ENCODE results near the gene KCNJ14. TPM values are rescaled to one million over a fixed set of nuclear protein-coding genes. Genes with fewer than 3 reads are reported as not detected.

The KCNJ14 gene
- total RNA-seq, 1 donor from 2014 or later: 2.4 TPM

GRCh38 chr19:48506138-48506733 lies 50.9 kb downstream of the KCNJ14 start:
- H3K4me3 Mint-ChIP-seq: no peak overlapping the region
- H3K9me3 Mint-ChIP-seq: no peaks in the 10 kb centered on the region
- peak; percentile 76 for DNase-seq
- intact Hi-C loops (cut with micrococcal nuclease): loop anchor here (1.0 kb wide), 2 partner anchors 78 to 83 kb away; no protein-coding TSS in a partner anchor
- no peak overlapping the region for H3K27ac Mint-ChIP-seq
- no peaks in the 10 kb centered on the region for H3K27me3 Mint-ChIP-seq
- peaks cover 19% of the 10 kb centered on the region for H3K4me1 Mint-ChIP-seq
- no peaks in the 10 kb centered on the region for H3K36me3 Mint-ChIP-seq (ENCODE audit: low read depth)

GRCh38 chr19:48507911-48508439 lies 52.6 kb downstream of the KCNJ14 start:
- Mint-ChIP-seq H3K4me3 (no peak overlapping the region), H3K4me1 (peaks cover 11% of the 10 kb centered on the region), H3K27me3 (no peaks in the 10 kb centered on the region), H3K27ac (peak overlapping the region; percentile 40), H3K9me3 (no peaks in the 10 kb centered on the region), H3K36me3 (ENCODE audit: low read depth) (no peaks in the 10 kb centered on the region)
- intact Hi-C loops (cut with micrococcal nuclease): no loop called here
- DNase-seq: no peak

- intact Hi-C loops (cut with micrococcal nuclease): no loop called here
- H3K4me1 Mint-ChIP-seq: peaks cover 8% of the 10 kb centered on the region
Observed at GRCh38 chr19:48508729-48509411, 53.5 kb downstream of the KCNJ14 start.

GRCh38 chr19:48509467-48510194 lies 54.3 kb downstream of the KCNJ14 start:
- Mint-ChIP-seq H3K36me3 (ENCODE audit: low read depth) (no peaks in the 10 kb centered on the region), H3K4me1 (peaks cover 10% of the 10 kb centered on the region), H3K9me3 (no peaks in the 10 kb centered on the region), H3K27ac (no peak overlapping the region), H3K27me3 (no peaks in the 10 kb centered on the region), H3K4me3 (no peak overlapping the region)
- DNase-seq: no peak
- intact Hi-C loops (cut with micrococcal nuclease): loop anchor here (5.0 kb wide), 2 partner anchors 147 to 187 kb away; partner anchors contain the start of genes SYNGR4 and TMEM143

More at GRCh38 chr19:48508729-48509411, 53.5 kb downstream of the KCNJ14 start:
- H3K4me3 Mint-ChIP-seq: no peak overlapping the region
- H3K27me3 Mint-ChIP-seq: no peaks in the 10 kb centered on the region
- DNase-seq: no peak
- no peaks in the 10 kb centered on the region for H3K9me3 Mint-ChIP-seq
- H3K27ac Mint-ChIP-seq: no peak overlapping the region
- no peaks in the 10 kb centered on the region for H3K36me3 Mint-ChIP-seq (ENCODE audit: low read depth)

- H3K36me3 Mint-ChIP-seq (ENCODE audit: low read depth): no peaks in the 10 kb centered on the region
- no peaks in the 10 kb centered on the region for H3K27me3 Mint-ChIP-seq
- H3K27ac Mint-ChIP-seq: peak overlapping the region; percentile 77
- peaks cover 10% of the 10 kb centered on the region for H3K4me1 Mint-ChIP-seq
- intact Hi-C loops (cut with micrococcal nuclease): loop anchor here (5.0 kb wide), 2 partner anchors 148 to 188 kb away; partner anchors contain the start of genes SYNGR4 and TMEM143
- H3K4me3 Mint-ChIP-seq: no peak overlapping the region
- peak; percentile 93 for DNase-seq
- no peaks in the 10 kb centered on the region for H3K9me3 Mint-ChIP-seq
Observed at GRCh38 chr19:48510421-48511268, 55.3 kb downstream of the KCNJ14 start.

- no peak overlapping the region for H3K27ac Mint-ChIP-seq
- peak; percentile 76 for DNase-seq
- peaks cover 10% of the 10 kb centered on the region for H3K4me1 Mint-ChIP-seq
- intact Hi-C loops (cut with micrococcal nuclease): loop anchor here (5.0 kb wide), 2 partner anchors 149 to 189 kb away; partner anchors contain the start of genes SYNGR4 and TMEM143
- no peaks in the 10 kb centered on the region for H3K36me3 Mint-ChIP-seq (ENCODE audit: low read depth)
- H3K9me3 Mint-ChIP-seq: no peaks in the 10 kb centered on the region
- H3K4me3 Mint-ChIP-seq: no peak overlapping the region
- H3K27me3 Mint-ChIP-seq: no peaks in the 10 kb centered on the region
Observed at GRCh38 chr19:48511321-48511731, 56.0 kb downstream of the KCNJ14 start.

GRCh38 chr19:48511800-48512503 lies 56.6 kb downstream of the KCNJ14 start, which contains the start of gene LMTK3:
LMTK3 (minus strand) TSS chr19:48511835; CDS start chr19:48511576, 259 bp downstream.
- DNase-seq: peak; percentile 92
- Mint-ChIP-seq H3K4me3 (no peak within 1 kb of the TSS), H3K9me3 (no peaks in the 10 kb centered on the region), H3K27ac (peak within 1 kb of the TSS; percentile 77), H3K27me3 (no peaks in the 10 kb centered on the region), H3K36me3 (ENCODE audit: low read depth) (no peaks in the 10 kb centered on the region), H3K4me1 (peaks cover 10% of the 10 kb centered on the region)
- intact Hi-C loops (cut with micrococcal nuclease): loop anchor here (5.0 kb wide), 2 partner anchors 150 to 190 kb away; partner anchors contain the start of genes SYNGR4 and TMEM143

- H3K4me1 Mint-ChIP-seq: peaks cover 10% of the 10 kb centered on the region
- no peak overlapping the region for H3K4me3 Mint-ChIP-seq
- DNase-seq: peak; percentile 63
Observed at GRCh38 chr19:48512504-48513288, 57.3 kb downstream of the KCNJ14 start.

GRCh38 chr19:48513289-48514122 lies 58.1 kb downstream of the KCNJ14 start:
- Mint-ChIP-seq H3K27me3 (no peaks in the 10 kb centered on the region), H3K36me3 (ENCODE audit: low read depth) (no peaks in the 10 kb centered on the region), H3K4me3 (no peak overlapping the region), H3K27ac (peak overlapping the region; percentile 67), H3K9me3 (no peaks in the 10 kb centered on the region), H3K4me1 (peaks cover 10% of the 10 kb centered on the region)
- peak; percentile 92 for DNase-seq
- intact Hi-C loops (cut with micrococcal nuclease): loop anchor here (5.0 kb wide), 2 partner anchors 151 to 191 kb away; partner anchors contain the start of genes SYNGR4 and TMEM143

More at GRCh38 chr19:48512504-48513288, 57.3 kb downstream of the KCNJ14 start:
- intact Hi-C loops (cut with micrococcal nuclease): loop anchor here (5.0 kb wide), 2 partner anchors 150 to 190 kb away; partner anchors contain the start of genes SYNGR4 and TMEM143
- H3K36me3 Mint-ChIP-seq (ENCODE audit: low read depth): no peaks in the 10 kb centered on the region
- H3K27me3 Mint-ChIP-seq: no peaks in the 10 kb centered on the region
- no peaks in the 10 kb centered on the region for H3K9me3 Mint-ChIP-seq
- H3K27ac Mint-ChIP-seq: no peak overlapping the region

- no peaks in the 10 kb centered on the region for H3K9me3 Mint-ChIP-seq
- no peaks in the 10 kb centered on the region for H3K36me3 Mint-ChIP-seq (ENCODE audit: low read depth)
- no peak for DNase-seq
- peaks cover 10% of the 10 kb centered on the region for H3K4me1 Mint-ChIP-seq
- H3K27me3 Mint-ChIP-seq: no peaks in the 10 kb centered on the region
- intact Hi-C loops (cut with micrococcal nuclease): loop anchor here (5.0 kb wide), 2 partner anchors 152 to 192 kb away; partner anchors contain the start of genes SYNGR4 and TMEM143
- no peak overlapping the region for H3K27ac Mint-ChIP-seq
- H3K4me3 Mint-ChIP-seq: no peak overlapping the region
Observed at GRCh38 chr19:48514123-48514458, 58.7 kb downstream of the KCNJ14 start.

GRCh38 chr19:48516536-48516935 lies 61.2 kb downstream of the KCNJ14 start:
- H3K27me3 Mint-ChIP-seq: no peaks in the 10 kb centered on the region
- H3K27ac Mint-ChIP-seq: no peak overlapping the region
- intact Hi-C loops (cut with micrococcal nuclease): no loop called here
- H3K4me1 Mint-ChIP-seq: peaks cover 3% of the 10 kb centered on the region
- no peak for DNase-seq
- no peaks in the 10 kb centered on the region for H3K9me3 Mint-ChIP-seq
- H3K36me3 Mint-ChIP-seq (ENCODE audit: low read depth): no peaks in the 10 kb centered on the region
- no peak overlapping the region for H3K4me3 Mint-ChIP-seq

All from activated CD4-positive, alpha-beta T cell treated with anti-CD3 and anti-CD28 coated beads, Interleukin-2, amount 10 ng/mL, durations not matched to agents 24 days and 14 days (primary cell).